CD4-positive, alpha-beta T cell treated with Interleukin-2 at 100 ng/mL for 4 hours (primary cell): Measurements from ENCODE around the gene COA8.
A peak's percentile ranks its signal among the peaks of the same experiment; 100 is the strongest.

Source experiments
- DNase-seq: peaks from one replicate; pipeline ENCODE4 v3.0.0-alpha.2; 2020; ENCODE audit warnings: low spot score

Gene COA8

GRCh38 chr14:103526247-103526913 lies 36.4 kb upstream of the COA8 start:
- no peak for DNase-seq

- DNase-seq, result no peak
Measured at GRCh38 chr14:103526914-103527248, 35.9 kb upstream of the COA8 start.

GRCh38 chr14:103527408-103528145 lies 35.2 kb upstream of the COA8 start:
- DNase-seq, result peak; percentile 24

- no peak for DNase-seq
Measured at GRCh38 chr14:103528146-103528586, 34.6 kb upstream of the COA8 start.

- DNase-seq, result peak; percentile 76
Measured at GRCh38 chr14:103528587-103529382, 34.0 kb upstream of the COA8 start, which contains the start of gene TRMT61A. Gene TRMT61A, plus strand, starts transcription at chr14:103529196. Its CDS starts 783 bp downstream, at chr14:103529979.

DNA sequence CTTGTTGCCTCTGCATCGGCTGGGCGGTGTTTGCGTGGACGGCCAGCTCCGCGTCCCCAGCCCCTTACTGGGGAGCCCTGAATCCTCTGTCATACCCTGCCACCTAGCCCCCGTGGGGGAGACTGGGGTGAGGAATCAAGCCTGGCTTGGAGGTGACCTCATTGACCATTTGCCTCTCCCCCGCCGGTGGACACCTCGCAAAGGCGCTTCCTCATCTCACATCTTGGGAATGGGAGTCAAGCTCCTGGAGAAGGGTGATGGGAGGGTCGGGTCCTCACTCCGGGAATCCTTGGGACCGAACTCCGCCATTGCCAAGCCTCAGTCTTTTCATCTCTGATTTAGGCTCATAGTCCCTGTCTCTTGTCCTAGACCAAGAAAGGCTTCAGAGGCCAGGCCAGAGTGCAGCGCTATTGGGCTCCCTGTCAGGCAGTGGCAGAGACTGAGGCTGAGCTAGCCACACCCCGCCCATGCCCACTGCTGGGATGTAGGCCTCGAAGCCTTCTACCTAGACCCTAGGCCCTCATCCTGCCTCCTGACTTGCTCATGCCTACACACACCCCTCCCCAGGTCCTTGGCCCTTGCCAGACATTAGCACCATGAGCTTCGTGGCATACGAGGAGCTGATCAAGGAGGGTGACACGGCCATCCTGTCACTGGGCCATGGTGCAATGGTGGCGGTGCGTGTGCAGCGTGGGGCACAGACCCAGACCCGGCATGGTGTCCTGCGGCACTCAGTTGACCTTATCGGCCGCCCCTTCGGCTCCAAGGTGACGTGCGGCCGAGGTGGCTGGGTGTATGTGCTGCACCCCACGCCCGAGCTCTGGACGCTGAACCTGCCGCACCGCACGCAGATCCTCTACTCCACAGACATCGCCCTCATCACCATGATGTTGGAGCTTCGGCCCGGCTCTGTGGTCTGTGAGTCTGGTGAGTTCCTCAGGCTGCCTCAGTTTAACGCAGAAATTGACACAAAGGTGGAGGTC lies 33.1 kb upstream of the COA8 start:
- no peak for DNase-seq

DNA sequence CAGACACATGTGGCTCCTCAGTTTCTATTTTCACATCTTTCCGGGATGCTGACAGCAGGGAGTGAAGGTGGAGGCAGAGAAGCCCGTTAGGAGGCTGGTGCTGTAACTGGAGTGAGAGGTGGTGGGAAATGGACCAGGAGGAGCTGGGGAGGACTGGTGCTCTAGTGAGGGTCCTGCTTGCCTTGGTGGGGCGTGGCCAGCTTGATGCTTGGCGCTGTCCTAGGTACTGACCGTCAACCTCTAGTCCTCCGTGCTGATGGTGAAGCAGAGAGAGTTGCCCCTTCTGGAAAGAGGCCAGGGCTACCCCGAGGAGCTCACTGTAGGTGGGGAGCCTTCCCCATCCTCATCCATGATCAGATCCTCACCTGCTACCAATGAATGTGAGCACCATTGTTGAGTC lies 32.4 kb upstream of the COA8 start:
- DNase-seq, result no peak

DNA sequence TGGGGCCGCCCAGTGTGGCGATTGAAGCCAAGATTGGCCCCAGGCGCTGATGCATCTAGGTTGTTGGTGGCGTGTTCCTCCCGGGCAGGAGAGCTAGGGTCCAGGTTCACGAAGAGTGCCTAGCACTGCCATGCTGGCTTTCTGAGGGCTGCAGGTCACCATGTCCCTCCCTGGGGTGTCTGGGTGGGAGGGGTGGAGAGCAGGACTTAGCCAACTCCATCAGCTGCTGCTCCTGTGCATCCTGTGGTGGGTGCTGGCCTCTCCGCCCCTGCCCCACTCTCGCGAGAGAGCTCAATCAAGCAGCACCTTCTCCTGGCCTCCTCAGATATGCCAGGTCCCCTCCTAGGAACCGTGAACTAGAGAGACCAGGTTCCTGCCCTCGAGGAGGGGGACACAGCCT lies 31.9 kb upstream of the COA8 start:
- DNase-seq, result no peak

- DNase-seq, result no peak
Measured at GRCh38 chr14:103531421-103532215, 31.1 kb upstream of the COA8 start.

DNA sequence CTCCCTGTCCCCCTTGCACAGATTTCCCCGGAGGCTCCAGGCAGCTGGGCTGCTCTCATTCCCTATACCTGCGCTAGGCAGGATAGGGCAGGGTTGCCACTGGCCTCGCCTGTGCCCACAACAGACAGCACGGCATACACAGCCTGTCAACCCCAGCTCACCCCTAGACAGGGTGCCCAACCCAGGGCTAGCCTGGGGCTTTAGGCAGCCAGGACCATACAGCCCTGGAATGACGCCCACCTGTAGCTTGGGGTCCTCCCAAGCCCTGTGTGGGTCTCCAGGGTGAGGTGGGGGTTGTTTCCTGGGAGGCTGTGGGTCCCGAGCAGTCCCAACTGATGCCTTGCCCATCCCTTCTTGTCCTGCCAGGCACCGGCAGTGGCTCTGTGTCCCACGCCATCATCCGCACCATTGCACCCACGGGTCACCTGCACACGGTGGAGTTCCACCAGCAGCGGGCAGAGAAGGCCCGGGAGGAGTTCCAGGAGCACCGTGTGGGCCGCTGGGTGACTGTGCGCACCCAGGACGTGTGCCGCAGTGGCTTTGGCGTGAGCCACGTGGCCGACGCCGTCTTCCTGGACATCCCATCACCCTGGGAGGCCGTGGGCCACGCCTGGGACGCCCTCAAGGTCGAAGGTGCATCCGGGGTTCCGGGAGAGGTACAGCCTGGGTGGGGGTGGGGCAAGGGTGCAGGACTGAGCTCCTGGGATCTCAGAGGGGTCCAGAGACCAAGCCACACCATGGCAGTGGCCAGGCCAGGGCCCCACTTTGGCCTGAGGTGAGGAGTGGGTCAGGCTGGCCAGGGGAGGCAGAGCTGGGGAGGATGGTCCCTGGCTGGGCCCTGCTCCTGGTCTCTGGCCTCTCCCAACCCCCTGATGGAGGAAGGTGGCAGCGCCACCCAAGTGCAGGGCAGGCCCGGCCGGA lies 30.3 kb upstream of the COA8 start:
- DNase-seq, result no peak

DNA sequence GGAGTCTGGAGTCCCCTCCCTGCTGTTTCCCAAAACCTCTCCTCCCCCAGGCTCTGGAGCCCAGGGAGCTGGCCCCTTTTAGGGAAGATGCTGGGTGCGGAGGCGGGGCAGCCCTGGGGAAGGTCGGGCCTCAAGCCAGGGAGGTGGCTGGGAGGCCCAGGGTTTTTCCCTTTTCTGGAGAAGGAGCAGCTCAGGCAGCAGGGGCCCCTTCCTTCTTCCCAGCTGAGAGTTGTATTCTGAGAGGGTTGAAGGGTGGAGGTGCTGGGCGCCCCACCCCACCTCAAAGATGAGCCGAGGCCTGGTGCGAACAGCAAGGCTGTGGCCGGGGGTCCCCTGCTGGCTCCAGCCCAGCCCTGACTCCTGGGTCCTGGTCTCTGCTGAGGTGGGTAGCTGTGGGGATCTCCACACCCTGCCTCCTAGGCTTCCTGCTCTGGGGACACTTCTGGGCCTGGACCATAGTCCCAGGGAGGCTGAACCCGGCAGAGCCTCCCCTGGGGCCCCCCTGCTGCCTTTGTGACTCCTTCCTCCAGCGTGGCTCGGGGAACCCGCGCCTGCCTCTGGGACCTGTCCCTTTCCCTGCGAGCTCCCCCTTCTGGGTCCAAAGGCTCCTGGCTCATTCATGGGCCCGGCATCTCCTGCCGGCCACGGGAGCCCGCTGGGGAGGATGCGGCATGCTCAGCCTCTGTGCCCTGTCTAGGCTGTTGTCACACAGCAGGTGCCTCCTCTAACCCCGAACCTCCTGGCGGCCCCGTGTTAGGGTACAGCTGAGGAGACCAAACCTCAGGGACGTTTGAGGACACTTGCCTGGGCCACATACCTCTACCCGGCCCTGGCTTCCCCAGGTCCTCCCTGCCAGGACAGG lies 29.4 kb upstream of the COA8 start:
- DNase-seq, result no peak

- DNase-seq, result no peak
Measured at GRCh38 chr14:103533999-103534575, 28.7 kb upstream of the COA8 start.

DNA sequence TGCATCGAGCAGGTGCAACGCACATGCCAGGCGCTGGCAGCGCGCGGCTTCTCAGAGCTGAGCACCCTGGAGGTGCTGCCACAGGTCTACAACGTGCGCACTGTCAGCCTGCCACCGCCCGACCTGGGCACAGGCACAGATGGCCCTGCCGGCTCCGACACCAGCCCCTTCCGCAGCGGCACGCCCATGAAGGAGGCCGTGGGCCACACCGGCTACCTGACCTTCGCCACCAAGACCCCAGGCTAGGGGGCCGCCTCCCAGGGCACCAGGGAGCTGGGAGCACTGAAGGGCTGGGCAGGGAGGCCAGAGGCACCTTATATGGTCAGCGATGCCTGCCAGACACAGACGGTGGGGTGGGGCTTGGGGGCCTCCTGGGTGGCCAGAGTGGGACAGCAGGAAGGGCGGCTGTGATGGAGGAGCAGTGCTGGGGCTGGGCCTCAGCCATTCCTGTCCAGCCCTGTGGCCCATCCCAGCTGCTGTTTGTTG lies 28.1 kb upstream of the COA8 start:
- no peak for DNase-seq

DNA sequence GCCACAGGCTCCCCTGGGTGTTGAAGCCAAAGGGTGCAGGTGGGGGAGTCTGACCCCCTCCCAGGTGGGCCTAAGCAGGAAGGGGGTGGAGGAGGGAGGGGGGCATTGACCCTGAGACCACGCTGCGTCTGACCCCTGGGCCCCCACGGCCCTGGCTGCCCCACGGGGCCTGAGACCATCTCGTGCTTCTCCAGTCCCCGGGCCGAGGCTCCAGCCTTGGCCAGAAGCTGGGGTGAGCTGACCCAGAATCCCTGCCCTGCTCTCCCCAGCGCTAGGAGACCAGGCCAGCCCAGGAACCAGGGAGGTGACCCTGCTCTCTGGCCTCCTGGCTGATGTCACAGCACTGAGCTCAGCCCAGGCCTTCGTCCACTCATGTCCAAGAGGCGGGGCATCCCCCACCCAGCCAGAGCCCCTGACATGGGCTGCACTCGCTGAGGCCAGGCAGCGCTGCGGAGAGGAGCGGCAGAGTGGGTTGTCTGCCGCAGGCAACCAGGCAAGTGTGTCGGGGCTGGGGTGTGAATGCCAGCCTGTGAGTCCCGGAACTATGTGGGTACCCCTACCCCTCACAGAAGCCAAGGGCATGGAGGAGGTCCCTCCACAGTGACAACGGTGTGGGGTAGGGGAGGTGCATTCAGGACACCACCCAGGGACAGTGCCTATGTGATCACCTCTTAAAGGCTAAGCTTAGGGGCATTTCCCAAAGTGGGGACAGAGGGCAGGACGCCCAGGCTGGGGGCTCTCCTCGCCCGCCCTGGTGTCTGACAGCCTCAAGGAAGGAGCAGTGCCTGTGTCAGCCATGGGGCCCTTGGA lies 27.5 kb upstream of the COA8 start:
- DNase-seq, result no peak

- DNase-seq, result no peak
Measured at GRCh38 chr14:103535891-103536565, 26.7 kb upstream of the COA8 start.

DNA sequence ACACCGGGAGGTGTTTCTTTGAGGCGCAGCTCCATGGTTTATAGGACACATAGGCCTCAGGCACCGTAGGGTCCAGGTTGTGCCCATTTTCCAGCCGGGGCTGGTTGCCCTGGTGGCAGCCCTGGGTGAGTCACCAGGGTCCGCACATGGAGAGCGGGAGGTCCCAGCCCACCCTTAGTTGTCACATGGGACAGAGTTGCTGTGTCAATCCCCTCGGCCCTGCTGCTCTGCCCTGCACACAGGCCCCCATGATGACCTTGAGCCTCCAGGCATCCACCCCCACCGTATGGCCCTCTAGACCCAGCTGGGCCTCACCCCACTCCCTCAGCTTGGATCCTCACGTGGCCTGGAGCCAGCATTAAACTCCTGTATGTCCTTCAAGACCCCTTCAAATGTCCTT lies 26.1 kb upstream of the COA8 start:
- no peak for DNase-seq
